Measurements from ENCODE around the gene SPATA16. TPM values are rescaled to one million over a fixed set of nuclear protein-coding genes. Genes with fewer than 3 reads are reported as not detected.

Gene SPATA16
- total and polyA plus RNA-seq, 2 of the 13 experiments (the other 11 are each of a cell fraction or from before 2014, with no cell fraction given): not detected

GRCh38 chr3:172987273-172987672 is 153.8 kb downstream of the SPATA16 start:
- Histone ChIP-seq H3K4me2 (ENCODE audit: low read depth, low read length) (no peak overlapping the region), H3K9ac (ENCODE audit: insufficient read depth, low read depth, low read length) (no peak overlapping the region), H3K27ac (ENCODE audit: extremely low read length, insufficient read depth, low read length) (no peak overlapping the region), H4K20me1 (ENCODE audit: insufficient read depth, low read length) (no peaks in the 10 kb centered on the region), H3K79me2 (ENCODE audit: insufficient read depth, low read length) (no peaks in the 10 kb centered on the region), H3K27me3 (ENCODE audit: control insufficient read depth in 1 of 2, insufficient read depth in 2 of 2, low read length in 2 of 2) (no peaks in the 10 kb centered on the region), H3K36me3 (replicated peaks in 1 of 2; ENCODE audit: control insufficient read depth in 1 of 2, insufficient read depth in 2 of 2, low read length in 2 of 2) (no peaks in the 10 kb centered on the region), H3K9me3 (ENCODE audit: low read length) (no peaks in the 10 kb centered on the region), H3K4me3 (replicated peaks in 1 of 3; ENCODE audit: insufficient read depth in 1 of 3, low read depth in 2 of 3, low read length in 3 of 3) (no peak overlapping the region), H3K4me1 (ENCODE audit: insufficient read depth, low read length) (no peaks in the 10 kb centered on the region), H2AFZ (ENCODE audit: low read length) (no peak overlapping the region)
- in situ Hi-C loops (cut with HindIII; ENCODE audit: extremely low pct_ligation_motif_present, low pct_unique_long_range_greater_than_20kb) (no loop called here), intact Hi-C loops (cut with micrococcal nuclease; ENCODE audit: unreplicated experiment) (loop anchor here (1.0 to 2.0 kb wide), 2 partner anchors 59 to 288 kb away; no protein-coding TSS in a partner anchor)
- WGBS (ENCODE audit: low lambda C conversion rate): 2% methylated on average over 3 of the region's 3 CpGs
- ChIA-PET POLR2A (no interaction called here), CTCF (ENCODE audit: low intra/inter-chr PET ratio, low total read pairs) (no interaction called here)
- peak; percentile 53 for TF ChIP-seq TEAD3 (CRISPR knock-in tag; optimal IDR thresholded peaks at IDR 0.05; ENCODE audit: borderline replicate concordance)
- TF ChIP-seq POLR2AphosphoS2 (IDR thresholded peaks at IDR 0.05; ENCODE audit: low read depth, low read length): no peak
- TF ChIP-seq STAG1 (CRISPR knock-in tag; IDR thresholded peaks at IDR 0.05): peak; percentile 41; the same call in 1 of the 2 replicates
- peak; percentile 59 for TF ChIP-seq CTCF (CRISPR knock-in tag; IDR thresholded peaks at IDR 0.05)
- DNase-seq (ENCODE audit: low spot score) (peak; percentile 16), ATAC-seq (peak; percentile 87), FAIRE-seq (peak; percentile 77)
- no TSS peak for BruUV-seq (replicated peaks)

DNA sequence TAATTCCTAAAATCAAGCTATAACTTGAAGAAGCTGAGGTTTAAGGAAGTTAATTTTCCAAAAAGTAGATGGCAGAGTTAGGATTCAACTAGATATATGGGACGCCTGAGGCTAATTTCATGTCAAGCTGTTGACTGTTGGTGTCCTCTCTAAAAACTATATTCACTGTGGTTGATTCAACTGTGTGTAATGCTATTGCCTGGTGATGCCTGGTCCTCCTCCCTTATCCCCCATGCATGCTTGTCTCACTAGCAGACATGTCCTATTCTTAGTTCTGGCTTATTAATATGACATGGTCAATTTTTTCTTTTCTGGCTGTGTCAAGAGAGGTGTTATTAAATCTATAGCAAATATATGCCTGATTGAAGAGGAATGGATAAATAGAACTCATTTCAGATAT is 156.1 kb downstream of the SPATA16 start:
- CTCF ChIA-PET (ENCODE audit: low intra/inter-chr PET ratio, low total read pairs): no interaction called here

More for the DNA sequence above, 156.1 kb downstream of the SPATA16 start:
- Histone ChIP-seq H3K27ac (ENCODE audit: extremely low read length, insufficient read depth, low read length) (no peak overlapping the region), H3K4me2 (ENCODE audit: low read depth, low read length) (no peak overlapping the region), H3K4me3 (replicated peaks in 1 of 3; ENCODE audit: insufficient read depth in 1 of 3, low read depth in 2 of 3, low read length in 3 of 3) (no peak overlapping the region), H3K9me3 (ENCODE audit: low read length) (no peaks in the 10 kb centered on the region), H3K27me3 (ENCODE audit: control insufficient read depth in 1 of 2, insufficient read depth in 2 of 2, low read length in 2 of 2) (no peaks in the 10 kb centered on the region), H2AFZ (ENCODE audit: low read length) (no peak overlapping the region), H3K9ac (ENCODE audit: insufficient read depth, low read depth, low read length) (no peak overlapping the region), H3K4me1 (ENCODE audit: insufficient read depth, low read length) (no peaks in the 10 kb centered on the region), H3K36me3 (replicated peaks in 1 of 2; ENCODE audit: control insufficient read depth in 1 of 2, insufficient read depth in 2 of 2, low read length in 2 of 2) (no peaks in the 10 kb centered on the region), H4K20me1 (ENCODE audit: insufficient read depth, low read length) (no peaks in the 10 kb centered on the region), H3K79me2 (ENCODE audit: insufficient read depth, low read length) (no peaks in the 10 kb centered on the region)
- TF ChIP-seq MBNL3 (CRISPR knock-in tag; conservative IDR thresholded peaks at IDR 0.05): no peak
- TF ChIP-seq MTA3 (CRISPR knock-in tag; IDR thresholded peaks at IDR 0.05): no peak
- no peak for TF ChIP-seq CEBPG (CRISPR knock-in tag; IDR thresholded peaks at IDR 0.05)
- no peak for FAIRE-seq
- no TSS peak for BruUV-seq (replicated peaks)
- no peak for ATAC-seq
- WGBS (ENCODE audit: low lambda C conversion rate): 0% methylated on average over 1 of the region's 1 CpG
- no peak for DNase-seq (ENCODE audit: low spot score)
- in situ Hi-C loops (cut with HindIII; ENCODE audit: extremely low pct_ligation_motif_present, low pct_unique_long_range_greater_than_20kb): no loop called here
- POLR2A ChIA-PET: no interaction called here
- intact Hi-C loops (cut with micrococcal nuclease; ENCODE audit: unreplicated experiment): no loop called here
